IPS-15b (cell line): ENCODE data around the gene ZNF197.
A peak's percentile ranks its signal among the peaks of the same experiment; 100 is the strongest.
"Not testable (repeated sequence)": the region's sequence is repeated elsewhere in the genome, so short reads cannot be mapped to it uniquely, and the experiment has no call there.

ENCODE experiments used
- H3K27me3 ChIP-seq: one replicate; pipeline ENCODE4 v1.6.1; 2013; ENCODE audit warnings: low read length; ENCODE audit not compliant: control insufficient read depth, insufficient read depth
- H3K36me3 ChIP-seq: one replicate; pipeline ENCODE4 v1.6.1; 2013; ENCODE audit warnings: low read length; ENCODE audit not compliant: control insufficient read depth, insufficient read depth
- H3K4me1 ChIP-seq: one replicate; pipeline ENCODE4 v1.6.1; 2013; ENCODE audit warnings: mild to moderate bottlenecking, low read length; ENCODE audit not compliant: control insufficient read depth, insufficient read depth
- H3K4me3 ChIP-seq: one replicate; pipeline ENCODE4 v1.5.1; 2013; ENCODE audit warnings: low read depth, low read length
- H3K9ac ChIP-seq: one replicate; pipeline ENCODE4 v1.6.1; 2013; ENCODE audit warnings: low read depth, mild to moderate bottlenecking, low read length
- H3K9me3 ChIP-seq: one replicate; pipeline ENCODE4 v1.6.1; 2013; ENCODE audit warnings: mild to moderate bottlenecking, low read length; ENCODE audit not compliant: control insufficient read depth, insufficient read depth

ZNF197 gene

DNA sequence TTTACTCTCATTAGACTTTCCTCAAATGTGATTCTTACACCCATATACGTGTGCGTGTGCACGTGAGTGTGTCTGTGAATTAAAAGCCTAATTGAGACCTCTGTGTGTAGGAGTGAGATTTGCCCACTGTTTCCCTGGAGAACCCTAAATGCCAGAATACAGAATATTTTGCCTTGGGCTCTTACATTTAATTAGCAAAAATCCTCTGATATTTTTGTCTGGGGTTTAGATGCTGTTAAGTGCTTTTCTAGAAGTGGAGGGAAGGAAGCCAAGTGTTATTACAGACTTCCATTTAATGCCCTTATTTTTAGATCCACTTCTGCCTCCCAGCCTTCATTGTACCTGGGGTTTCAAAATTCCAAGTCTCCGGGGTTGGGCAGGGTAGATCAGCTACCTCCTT is 41.5 kb downstream of the ZNF197 start:
- Histone ChIP-seq H3K36me3 (no peaks in the 10 kb centered on the region), H3K27me3 (no peaks in the 10 kb centered on the region), H3K9me3 (no peaks in the 10 kb centered on the region), H3K4me1 (no peaks in the 10 kb centered on the region), H3K9ac (no peak overlapping the region), H3K4me3 (no peak overlapping the region)

DNA sequence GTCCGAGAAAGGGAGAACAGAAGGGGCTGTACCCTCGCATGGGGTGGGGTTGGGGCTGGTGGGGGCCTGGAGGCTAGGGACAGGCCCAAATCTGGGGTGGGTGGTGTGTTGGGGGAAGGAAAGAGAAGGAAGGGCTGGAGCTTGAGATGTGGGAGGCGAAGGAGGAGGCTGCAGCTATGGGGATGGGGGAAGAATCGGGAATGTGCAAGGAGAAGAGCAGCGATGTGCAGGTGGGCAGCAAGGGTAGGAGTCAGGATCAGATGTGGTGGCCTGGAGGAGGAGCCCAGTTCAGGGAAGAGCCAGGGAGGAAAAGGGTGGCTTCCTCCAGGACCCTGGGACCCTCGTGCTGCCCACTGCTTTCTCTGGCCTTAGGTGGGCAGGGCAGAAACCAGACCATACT is 44.9 kb downstream of the ZNF197 start:
- Histone ChIP-seq H3K4me1 (no peaks in the 10 kb centered on the region), H3K27me3 (no peaks in the 10 kb centered on the region), H3K9ac (no peak overlapping the region), H3K36me3 (no peaks in the 10 kb centered on the region), H3K4me3 (no peak overlapping the region), H3K9me3 (no peaks in the 10 kb centered on the region)

DNA sequence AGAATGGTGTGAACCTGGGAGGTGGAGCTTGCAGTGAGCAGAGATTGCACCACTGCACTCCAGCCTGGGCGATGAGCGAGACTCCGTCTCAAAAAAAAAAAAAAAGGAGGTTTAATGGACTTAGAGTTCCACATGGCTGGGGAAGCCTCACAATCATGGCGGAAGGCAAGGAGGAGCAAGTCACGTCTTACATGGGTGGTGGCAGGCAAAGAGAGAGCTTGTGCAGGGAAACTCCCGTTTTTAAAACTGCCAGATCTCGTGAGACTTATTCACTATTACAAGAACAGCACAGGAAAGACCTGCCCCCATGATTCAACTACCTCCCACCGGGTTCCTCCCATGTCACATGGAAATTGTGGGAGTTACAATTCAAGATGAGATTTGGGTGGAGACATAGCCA is 48.6 kb downstream of the ZNF197 start:
- H3K9me3 ChIP-seq, H3K4me1 ChIP-seq, H3K36me3 ChIP-seq, H3K9ac ChIP-seq, H3K4me3 ChIP-seq, H3K27me3 ChIP-seq: not testable (repeated sequence)

DNA sequence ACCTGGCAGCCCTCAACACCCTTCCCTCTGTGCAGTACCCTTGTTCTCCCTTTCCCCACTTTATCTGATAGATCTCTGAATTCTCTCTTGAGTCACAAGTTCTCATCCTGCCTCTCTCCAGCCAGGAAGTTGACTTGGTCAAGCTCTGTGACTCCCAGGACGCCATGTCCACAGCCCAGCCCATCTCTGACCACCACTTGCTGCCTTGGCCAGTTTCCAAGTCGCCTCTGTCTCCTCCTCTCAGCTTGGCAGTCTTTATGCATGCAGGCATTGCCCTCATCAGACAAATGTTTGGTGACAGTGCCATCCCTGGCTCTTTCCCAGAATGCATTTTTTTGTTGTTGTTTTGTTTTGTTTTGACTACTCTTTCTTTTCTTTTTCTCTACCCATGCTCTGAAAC is 49.4 kb downstream of the ZNF197 start:
- Histone ChIP-seq H3K36me3 (no peaks in the 10 kb centered on the region), H3K4me1 (no peaks in the 10 kb centered on the region), H3K4me3 (no peak overlapping the region), H3K27me3 (no peaks in the 10 kb centered on the region), H3K9ac (no peak overlapping the region), H3K9me3 (no peaks in the 10 kb centered on the region)

DNA sequence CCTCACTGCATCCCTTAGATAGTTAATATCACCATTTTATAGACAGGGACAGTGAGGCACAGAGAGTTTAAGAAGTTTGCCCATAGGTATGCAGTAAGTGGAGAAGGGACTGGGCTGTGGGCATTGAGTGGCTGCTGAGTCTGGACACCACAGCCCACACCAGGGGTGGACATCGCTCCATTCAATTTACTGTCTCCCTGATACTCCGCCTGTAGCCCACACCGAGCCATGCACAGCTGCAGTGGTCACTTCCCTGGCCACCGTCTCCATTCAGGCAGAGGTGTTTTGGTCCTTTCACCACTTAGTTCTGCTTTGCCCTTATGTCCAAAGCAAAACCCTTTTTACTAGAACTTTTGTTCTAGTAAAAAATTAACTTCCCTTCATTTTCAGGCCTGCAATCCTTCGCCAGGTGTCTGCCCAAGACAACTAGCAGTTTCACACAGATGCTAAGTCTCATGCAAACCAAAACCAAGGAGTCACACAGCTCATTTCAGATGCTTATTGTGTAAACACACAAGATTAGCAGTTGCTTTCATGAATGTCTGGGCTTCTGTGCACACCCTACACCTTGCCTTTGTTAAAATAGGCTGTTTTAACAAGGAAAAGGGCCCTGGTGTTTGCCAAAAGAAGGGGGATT is 53.8 kb downstream of the ZNF197 start:
- no peaks in the 10 kb centered on the region for H3K9me3 ChIP-seq
- H3K4me3 ChIP-seq = no peak overlapping the region
- H3K36me3 ChIP-seq = no peaks in the 10 kb centered on the region
- no peaks in the 10 kb centered on the region for H3K4me1 ChIP-seq
- H3K27me3 ChIP-seq = no peaks in the 10 kb centered on the region
- H3K9ac ChIP-seq = no peak overlapping the region

DNA sequence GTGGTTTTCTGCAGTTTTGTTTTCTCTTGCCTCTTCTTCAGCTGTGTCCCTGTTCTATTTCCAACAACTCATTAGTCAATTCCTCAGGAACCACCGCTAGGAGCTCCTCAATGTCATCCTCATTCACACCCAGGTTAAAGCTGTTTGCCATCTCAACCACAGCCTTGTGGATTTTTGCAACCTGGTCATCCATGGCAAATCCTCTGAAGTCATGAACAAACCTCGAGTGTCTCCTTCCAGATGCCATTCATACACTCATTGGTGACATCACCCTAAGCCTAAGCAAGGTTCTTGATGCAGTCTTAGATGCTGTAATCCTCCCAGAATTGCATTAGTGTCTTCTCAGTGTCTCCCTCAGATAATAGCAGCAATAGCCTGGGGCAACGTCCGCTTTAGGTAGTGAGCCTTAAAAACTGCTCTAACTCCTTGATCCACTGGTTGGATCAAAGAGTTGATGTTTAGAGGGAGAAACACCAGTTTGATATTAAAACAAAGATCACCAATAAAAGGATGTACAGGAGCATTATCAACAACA is 56.2 kb downstream of the ZNF197 start:
- Histone ChIP-seq H3K9ac (no peak overlapping the region), H3K27me3 (no peaks in the 10 kb centered on the region), H3K9me3 (no peaks in the 10 kb centered on the region), H3K4me1 (peaks cover 3% of the 10 kb centered on the region), H3K36me3 (peaks cover 3% of the 10 kb centered on the region), H3K4me3 (no peak overlapping the region)

DNA sequence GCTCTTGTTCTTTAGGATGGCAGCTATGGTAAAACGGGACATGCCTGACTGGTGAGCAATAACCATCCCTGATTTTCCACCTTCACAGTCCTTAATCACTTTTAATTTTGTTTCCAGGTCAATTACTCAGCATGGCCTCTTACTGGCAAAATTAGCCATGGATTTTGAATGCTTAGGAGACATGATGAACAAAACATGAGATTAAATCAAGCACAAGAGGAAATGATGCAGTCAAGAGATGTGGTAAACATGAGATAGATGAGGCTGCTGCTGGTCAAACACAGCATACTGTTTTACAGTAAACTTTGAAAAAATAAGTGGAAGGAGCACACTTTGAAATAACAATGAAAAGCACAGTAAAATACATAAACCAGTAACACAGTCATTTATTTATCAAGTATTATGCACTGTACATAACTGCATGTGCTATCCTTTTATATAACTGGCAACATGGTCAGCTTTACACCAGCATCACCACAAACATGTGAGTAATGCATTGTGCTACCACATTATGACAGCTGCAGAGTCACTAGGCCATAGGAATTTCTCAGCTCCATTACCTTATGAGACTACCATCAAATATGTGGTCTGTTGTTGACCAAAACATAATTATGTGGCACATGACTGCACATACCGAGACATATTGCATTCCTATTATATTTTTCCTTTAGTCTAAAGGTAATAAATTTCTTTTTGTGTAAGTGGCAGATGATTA is 57.5 kb downstream of the ZNF197 start:
- peaks cover 3% of the 10 kb centered on the region for H3K36me3 ChIP-seq
- peaks cover 3% of the 10 kb centered on the region for H3K4me1 ChIP-seq
- no peaks in the 10 kb centered on the region for H3K27me3 ChIP-seq
- no peak overlapping the region for H3K9ac ChIP-seq
- H3K4me3 ChIP-seq = no peak overlapping the region
- no peaks in the 10 kb centered on the region for H3K9me3 ChIP-seq

DNA sequence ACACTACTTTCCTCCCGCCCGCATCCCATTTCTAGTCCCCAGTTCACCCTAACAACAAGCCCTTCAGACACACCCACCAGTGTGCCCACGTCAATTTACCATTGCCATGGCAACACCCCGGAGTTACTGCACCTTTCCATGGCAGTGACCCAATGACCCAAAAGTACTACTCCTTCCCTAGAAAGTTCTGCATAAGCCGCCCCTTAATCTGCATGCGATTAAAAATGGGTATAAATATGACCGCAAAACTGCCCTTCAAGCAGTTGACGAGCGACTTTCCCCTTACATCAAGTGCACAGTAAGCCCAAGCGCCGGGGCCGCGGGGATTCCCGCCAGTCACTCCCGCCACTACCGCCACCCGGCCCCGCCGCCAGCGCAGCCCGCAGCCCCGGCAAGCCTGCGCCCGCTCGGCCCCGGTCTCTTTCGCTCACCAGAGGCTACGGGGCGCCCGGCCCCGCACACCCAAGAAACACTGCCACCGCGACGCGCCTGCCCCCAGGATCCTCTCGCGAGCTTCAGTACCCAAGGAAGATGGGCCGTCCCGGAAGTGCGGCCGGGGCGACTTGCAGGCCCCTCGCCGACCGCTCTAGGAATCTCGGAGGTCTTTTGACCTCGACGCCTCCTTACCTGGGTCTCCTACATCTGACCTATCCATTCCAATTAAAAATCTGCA is 60.4 kb downstream of the ZNF197 start:
- Histone ChIP-seq H3K36me3 (peaks cover 3% of the 10 kb centered on the region), H3K4me3 (peak overlapping the region; percentile 85), H3K9ac (no peak overlapping the region)

DNA sequence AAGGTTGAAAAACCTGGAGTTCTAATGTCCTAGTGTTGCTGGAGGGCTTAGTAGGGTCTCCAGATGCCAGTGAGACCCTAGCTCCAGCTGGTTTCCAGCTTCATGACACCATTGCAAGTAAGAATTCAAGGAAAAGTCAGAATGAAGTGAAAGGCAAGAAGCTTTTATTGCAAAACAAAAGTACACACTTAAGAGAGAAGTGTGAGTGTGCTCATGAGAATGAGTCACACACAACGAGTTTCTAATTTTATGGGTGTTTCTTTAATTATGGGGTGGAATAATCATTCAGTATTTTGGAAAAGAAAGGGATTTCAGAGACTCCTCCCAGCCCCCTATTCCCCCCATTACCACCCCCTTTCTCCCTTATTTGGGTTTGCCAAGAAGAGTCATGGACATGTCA is 63.1 kb downstream of the ZNF197 start:
- H3K9ac ChIP-seq = no peak overlapping the region
- peaks cover 3% of the 10 kb centered on the region for H3K36me3 ChIP-seq
- H3K4me3 ChIP-seq = no peak overlapping the region
- H3K9me3 ChIP-seq = no peaks in the 10 kb centered on the region
- no peaks in the 10 kb centered on the region for H3K27me3 ChIP-seq
- H3K4me1 ChIP-seq = peaks cover 3% of the 10 kb centered on the region

More for the DNA sequence above, 60.4 kb downstream of the ZNF197 start:
- H3K4me1 ChIP-seq = peaks cover 3% of the 10 kb centered on the region
- no peaks in the 10 kb centered on the region for H3K9me3 ChIP-seq
- no peaks in the 10 kb centered on the region for H3K27me3 ChIP-seq
